RCC 7860 (cell line): Measurements from ENCODE around the gene ZNF488.

Source experiments
- DNase-seq: peaks from one replicate; pipeline ENCODE4 v3.0.0-alpha.2; 2015; ENCODE audit warnings: low spot score
- FAIRE-seq: peaks from 2 replicates; lab custom pipeline; 2012; peaks lifted over from hg19 to GRCh38; lab: Jason Lieb, UNC

Gene ZNF488

GRCh38 chr10:47367646-47368045 is 16.4 kb downstream of the ZNF488 start:
- no peak for FAIRE-seq
- DNase-seq = no peak

GRCh38 chr10:47366731-47367460 is 17.2 kb downstream of the ZNF488 start:
- FAIRE-seq (no peak), DNase-seq (no peak)

GRCh38 chr10:47366181-47366631 is 17.9 kb downstream of the ZNF488 start:
- FAIRE-seq = no peak
- no peak for DNase-seq

GRCh38 chr10:47365431-47366180 is 18.5 kb downstream of the ZNF488 start:
- no peak for FAIRE-seq
- no peak for DNase-seq

- DNase-seq (no peak), FAIRE-seq (no peak)
Measured at GRCh38 chr10:47364911-47365310, 19.2 kb downstream of the ZNF488 start.

- DNase-seq (no peak), FAIRE-seq (no peak)
Measured at GRCh38 chr10:47364366-47364765, 19.7 kb downstream of the ZNF488 start.

- DNase-seq (no peak), FAIRE-seq (no peak)
Measured at GRCh38 chr10:47363781-47364180, 20.3 kb downstream of the ZNF488 start.

GRCh38 chr10:47362199-47362598 is 21.9 kb downstream of the ZNF488 start:
- FAIRE-seq = no peak
- DNase-seq = no peak

GRCh38 chr10:47361293-47361692 is 22.8 kb downstream of the ZNF488 start:
- DNase-seq (no peak), FAIRE-seq (no peak)

- DNase-seq (no peak), FAIRE-seq (no peak)
Measured at GRCh38 chr10:47360419-47361040, 23.6 kb downstream of the ZNF488 start.

GRCh38 chr10:47359626-47360418 is 24.3 kb downstream of the ZNF488 start:
- no peak for FAIRE-seq
- DNase-seq = no peak

- no peak for DNase-seq
- no peak for FAIRE-seq
Measured at GRCh38 chr10:47359101-47359500, 25.0 kb downstream of the ZNF488 start.

GRCh38 chr10:47358457-47358856 is 25.6 kb downstream of the ZNF488 start:
- FAIRE-seq = no peak
- no peak for DNase-seq

- no peak for FAIRE-seq
- no peak for DNase-seq
Measured at GRCh38 chr10:47357911-47358310, 26.2 kb downstream of the ZNF488 start.

GRCh38 chr10:47357131-47357582 is 26.9 kb downstream of the ZNF488 start:
- no peak for DNase-seq
- no peak for FAIRE-seq

- DNase-seq (no peak), FAIRE-seq (no peak)
Measured at GRCh38 chr10:47356708-47357107, 27.4 kb downstream of the ZNF488 start.

- FAIRE-seq = no peak
Measured at GRCh38 chr10:47354900-47355299, 29.2 kb downstream of the ZNF488 start.

GRCh38 chr10:47354165-47354564 is 29.9 kb downstream of the ZNF488 start:
- FAIRE-seq (no peak), DNase-seq (peak; percentile 16)

More at GRCh38 chr10:47354900-47355299, 29.2 kb downstream of the ZNF488 start:
- no peak for DNase-seq

- no peak for FAIRE-seq
- DNase-seq = no peak
Measured at GRCh38 chr10:47353351-47353750, 30.7 kb downstream of the ZNF488 start.

GRCh38 chr10:47351899-47352815 is 31.9 kb downstream of the ZNF488 start:
- FAIRE-seq = no peak

More at GRCh38 chr10:47351899-47352815, 31.9 kb downstream of the ZNF488 start:
- DNase-seq = no peak
